ENCODE results near the gene CROCC2.

The CROCC2 gene

DNA sequence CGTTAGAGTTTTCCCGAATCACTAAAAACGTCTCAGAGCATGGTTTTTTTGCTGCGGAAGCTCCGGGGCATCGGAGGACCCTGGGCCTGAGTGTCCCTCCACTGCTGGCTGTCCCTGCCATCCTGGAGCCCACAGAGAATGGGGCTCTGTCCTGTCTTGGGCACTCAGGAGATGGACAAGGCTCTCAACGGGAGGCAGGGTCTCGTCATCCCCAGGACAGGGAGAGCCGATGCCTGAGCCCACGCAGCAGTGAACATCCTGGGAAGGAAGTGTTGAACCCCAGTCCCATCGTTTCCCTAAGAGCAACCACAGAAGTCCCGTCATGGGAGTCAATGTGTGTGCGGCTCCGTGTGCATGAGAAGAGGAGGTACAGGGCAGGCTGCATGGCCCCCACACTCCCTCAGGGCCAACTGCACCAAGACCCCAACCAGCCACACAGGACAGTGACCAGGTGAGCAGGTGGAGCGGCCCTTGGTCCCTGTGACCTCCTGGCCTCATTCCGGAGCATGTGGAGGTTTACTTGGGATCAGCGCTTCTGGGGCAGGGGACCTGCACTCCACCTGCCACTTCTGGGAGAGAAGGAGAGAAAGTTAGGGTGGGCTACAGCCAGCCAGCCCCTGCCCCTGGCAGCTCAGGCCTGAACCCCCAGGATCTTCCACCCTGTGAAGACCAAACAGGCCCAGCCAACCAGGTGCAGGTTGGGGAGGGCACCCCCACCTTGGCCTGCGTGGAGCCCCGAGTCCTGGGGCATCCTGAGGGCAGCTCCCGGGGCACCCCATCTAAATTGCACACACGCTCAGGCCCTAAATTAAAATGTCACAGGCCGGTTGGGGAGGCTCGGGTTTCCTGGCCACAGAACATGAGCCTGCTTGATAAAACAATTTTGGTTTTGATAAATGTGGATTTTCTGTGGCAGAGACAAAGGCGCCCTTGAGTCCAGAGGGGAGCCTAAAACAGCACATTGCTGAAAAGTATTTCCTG, 89.2 kb downstream of the CROCC2 start:
- no peak overlapping the region for H3K4me3 ChIP-seq (ENCODE audit: low read depth, low read length)
- CTCF ChIA-PET: interaction anchor here (1.6 kb wide), 1 partner anchor 11 kb away, joined by 5 read pairs; no protein-coding TSS in a partner anchor
- no peak for DNase-seq (ENCODE audit: low read depth, low spot score)
- POLR2A ChIA-PET: interaction anchor here (0.6 kb wide), 1 partner anchor 15 kb away, joined by 4 read pairs; no protein-coding TSS in a partner anchor
- TF ChIP-seq, protein P1, sequence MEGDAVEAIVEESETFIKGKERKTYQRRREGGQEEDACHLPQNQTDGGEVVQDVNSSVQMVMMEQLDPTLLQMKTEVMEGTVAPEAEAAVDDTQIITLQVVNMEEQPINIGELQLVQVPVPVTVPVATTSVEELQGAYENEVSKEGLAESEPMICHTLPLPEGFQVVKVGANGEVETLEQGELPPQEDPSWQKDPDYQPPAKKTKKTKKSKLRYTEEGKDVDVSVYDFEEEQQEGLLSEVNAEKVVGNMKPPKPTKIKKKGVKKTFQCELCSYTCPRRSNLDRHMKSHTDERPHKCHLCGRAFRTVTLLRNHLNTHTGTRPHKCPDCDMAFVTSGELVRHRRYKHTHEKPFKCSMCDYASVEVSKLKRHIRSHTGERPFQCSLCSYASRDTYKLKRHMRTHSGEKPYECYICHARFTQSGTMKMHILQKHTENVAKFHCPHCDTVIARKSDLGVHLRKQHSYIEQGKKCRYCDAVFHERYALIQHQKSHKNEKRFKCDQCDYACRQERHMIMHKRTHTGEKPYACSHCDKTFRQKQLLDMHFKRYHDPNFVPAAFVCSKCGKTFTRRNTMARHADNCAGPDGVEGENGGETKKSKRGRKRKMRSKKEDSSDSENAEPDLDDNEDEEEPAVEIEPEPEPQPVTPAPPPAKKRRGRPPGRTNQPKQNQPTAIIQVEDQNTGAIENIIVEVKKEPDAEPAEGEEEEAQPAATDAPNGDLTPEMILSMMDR (IDR thresholded peaks at IDR 0.05; ENCODE audit: insufficient read depth, low read length, missing control alignments): no peak

DNA sequence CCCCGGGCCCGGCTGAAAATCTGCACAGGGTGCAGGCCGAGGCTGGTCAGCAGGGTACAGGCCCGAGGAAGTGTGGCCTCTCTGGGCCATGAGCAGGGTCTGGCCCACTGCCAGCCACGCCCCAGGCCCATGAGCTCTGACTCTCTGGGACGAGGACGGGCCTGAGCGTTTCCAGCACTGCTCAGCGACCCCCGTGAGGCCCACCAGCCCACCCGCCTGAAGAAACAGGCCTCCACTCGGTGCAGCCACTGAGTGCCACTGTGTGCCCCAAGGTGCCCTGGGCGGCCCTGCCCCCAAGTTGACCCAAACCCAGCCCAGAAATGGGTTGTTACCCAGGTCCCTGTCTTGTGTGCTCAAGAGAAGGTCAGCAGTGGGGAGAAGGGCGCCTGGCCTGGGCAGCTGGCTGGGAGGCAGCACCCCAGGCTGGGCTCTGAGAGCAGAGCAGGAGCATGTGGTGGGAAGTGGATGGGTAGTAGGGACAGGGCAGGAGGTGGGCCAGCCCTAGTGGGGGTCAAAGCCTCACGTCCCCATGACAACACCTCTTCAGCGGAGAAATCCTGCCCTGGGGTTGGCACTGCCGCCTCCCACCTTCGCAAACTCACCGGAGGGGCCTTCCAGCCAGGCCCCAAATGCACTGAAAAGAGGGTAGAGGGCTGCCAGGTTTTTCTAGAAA, 90.2 kb downstream of the CROCC2 start:
- ChIA-PET CTCF (no interaction called here), POLR2A (interaction anchor here (0.6 kb wide), 1 partner anchor 14 kb away, joined by 4 read pairs; no protein-coding TSS in a partner anchor)
- TF ChIP-seq, protein P1 (IDR thresholded peaks at IDR 0.05; ENCODE audit: insufficient read depth, low read length, missing control alignments): no peak
- no peak for DNase-seq (ENCODE audit: low read depth, low spot score)
- no peak overlapping the region for H3K4me3 ChIP-seq (ENCODE audit: low read depth, low read length)

DNA sequence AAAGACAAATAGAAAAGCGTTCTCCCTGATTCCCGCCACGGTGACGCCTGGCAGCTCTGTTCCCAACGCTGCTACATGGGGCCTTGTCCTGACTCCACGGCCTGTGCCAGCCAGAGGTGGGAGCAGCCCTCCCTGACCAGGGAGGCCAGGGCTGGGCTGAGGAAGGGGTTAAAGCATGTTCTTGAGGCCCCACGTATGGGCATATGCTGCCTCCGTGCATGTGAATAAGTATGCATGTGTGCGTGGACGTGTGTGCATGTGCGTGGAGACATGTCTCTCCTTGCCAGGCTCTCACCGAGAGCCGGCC, 90.7 kb downstream of the CROCC2 start:
- ChIA-PET CTCF (no interaction called here), POLR2A (no interaction called here)
- TF ChIP-seq, protein P1 (IDR thresholded peaks at IDR 0.05; ENCODE audit: insufficient read depth, low read length, missing control alignments): no peak
- H3K4me3 ChIP-seq (ENCODE audit: low read depth, low read length): no peak overlapping the region
- DNase-seq (ENCODE audit: low read depth, low spot score): no peak

DNA sequence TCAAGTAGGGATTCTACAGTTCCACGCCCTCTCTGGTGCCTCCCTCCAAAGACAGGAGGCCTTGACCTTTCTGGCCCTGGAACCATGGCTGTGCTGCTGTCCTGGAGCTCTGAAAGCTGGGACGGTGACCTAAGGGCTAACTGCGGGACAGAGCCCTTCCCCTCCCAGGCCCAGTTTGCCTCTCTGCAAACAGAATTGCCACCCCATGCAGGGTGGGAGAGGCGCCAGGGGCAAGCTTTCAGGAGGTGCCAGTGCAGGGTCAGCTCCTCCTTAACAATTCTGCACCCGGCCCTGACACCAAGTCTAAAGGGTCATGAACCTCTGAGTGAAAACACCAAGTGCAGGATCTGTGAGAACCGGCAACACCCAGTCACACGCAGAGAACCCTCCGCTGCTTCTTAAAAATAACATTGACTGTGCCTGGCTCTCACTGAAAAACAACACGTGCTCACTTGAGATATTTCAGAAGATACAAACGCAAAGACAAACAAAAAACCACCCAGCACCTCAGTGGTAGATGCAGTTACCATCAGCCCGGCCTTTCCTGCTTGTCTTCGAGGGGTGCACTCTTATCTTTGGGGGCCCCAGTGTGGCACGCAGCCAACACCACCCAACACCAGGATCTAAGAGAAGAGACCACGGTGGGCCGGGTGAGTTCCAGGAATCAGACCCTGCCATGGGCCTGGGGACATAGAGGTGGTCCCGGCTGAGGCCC, 91.2 kb downstream of the CROCC2 start:
- TF ChIP-seq, protein P1 (IDR thresholded peaks at IDR 0.05; ENCODE audit: insufficient read depth, low read length, missing control alignments): no peak
- ChIA-PET CTCF (no interaction called here), POLR2A (no interaction called here)
- H3K4me3 ChIP-seq (ENCODE audit: low read depth, low read length): no peak overlapping the region
- DNase-seq (ENCODE audit: low read depth, low spot score): no peak

DNA sequence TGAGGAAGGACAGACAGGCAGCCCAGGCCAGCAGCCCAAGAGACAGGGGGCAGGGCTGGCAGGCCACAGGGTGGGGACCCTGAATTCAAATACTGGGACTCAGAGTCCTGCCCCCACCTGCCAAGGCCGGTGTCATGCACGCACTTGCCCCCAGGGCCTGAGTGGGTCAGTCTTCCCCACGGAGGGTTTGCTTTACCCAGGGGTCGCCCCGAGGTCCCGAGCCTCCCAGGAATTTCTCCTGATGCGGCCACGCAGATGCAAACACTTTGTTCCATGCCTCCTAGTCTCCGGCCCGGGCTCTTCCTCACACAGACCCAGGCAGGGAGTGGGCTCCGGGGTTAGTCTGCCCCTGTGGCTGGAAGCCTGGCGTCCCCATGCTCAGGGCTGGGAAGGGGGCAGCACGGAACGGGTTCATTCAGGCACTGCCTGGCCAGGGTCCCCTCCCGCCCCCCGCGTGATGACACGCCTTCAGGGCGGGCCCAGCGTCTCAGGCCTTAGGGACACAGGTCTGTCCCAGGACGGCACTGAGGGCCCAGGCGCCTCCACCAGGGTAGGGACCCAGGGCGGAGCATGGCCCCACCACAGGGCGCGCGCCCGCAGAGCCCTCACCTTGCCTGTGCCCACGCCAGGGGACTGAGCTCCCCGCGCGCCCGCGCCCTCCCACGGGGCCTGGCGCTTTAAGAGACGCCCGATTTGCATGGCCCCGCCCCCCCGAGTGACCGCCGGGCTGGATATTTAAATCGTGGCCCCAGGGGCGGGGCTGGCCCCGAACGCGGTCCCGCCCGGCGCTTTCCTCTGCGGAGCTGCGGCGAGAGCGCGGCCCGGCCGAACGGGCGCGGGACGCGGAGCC, 91.9 kb downstream of the CROCC2 start, which contains the start of gene SNED1:
Gene SNED1, plus strand, starts transcription at position 763 of the 850 bp plus-strand sequence. CDS start 220 bp downstream, outside the sequence.
- no peak for DNase-seq (ENCODE audit: low read depth, low spot score)
- TF ChIP-seq, protein P1 (IDR thresholded peaks at IDR 0.05; ENCODE audit: insufficient read depth, low read length, missing control alignments): no peak
- H3K4me3 ChIP-seq (ENCODE audit: low read depth, low read length): peak within 1 kb of the TSS; percentile 58
- POLR2A ChIA-PET: no interaction called here
- CTCF ChIA-PET: no interaction called here
